ENCODE data around the gene MOB3A.
A peak's percentile ranks its signal among the peaks of the same experiment; 100 is the strongest.

The MOB3A gene

GRCh38 chr19:2047449-2048103 is 48.5 kb downstream of the MOB3A start:
- DNase-seq, result peak in 3 of 56 donors; percentile 35 to 50 (median 47)

DNA sequence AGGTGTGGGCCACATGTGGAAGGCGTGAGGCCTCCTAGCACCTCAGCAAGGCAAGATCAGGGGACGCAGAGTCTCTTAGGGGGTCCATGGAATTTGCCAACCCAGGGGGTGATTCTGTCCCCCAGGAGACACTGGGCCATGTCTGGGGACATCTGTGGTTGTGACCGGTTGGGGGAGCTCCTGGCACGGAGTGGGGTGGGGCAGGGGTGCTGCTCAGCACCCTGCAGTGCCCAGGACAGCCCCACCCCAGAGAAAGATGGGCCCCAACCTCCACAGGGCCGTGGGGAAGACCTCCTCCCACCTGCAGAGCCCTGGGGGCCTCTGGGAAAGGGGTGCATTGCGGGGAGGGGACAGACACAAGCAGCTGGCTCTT is 49.1 kb downstream of the MOB3A start:
- no peak for DNase-seq

DNA sequence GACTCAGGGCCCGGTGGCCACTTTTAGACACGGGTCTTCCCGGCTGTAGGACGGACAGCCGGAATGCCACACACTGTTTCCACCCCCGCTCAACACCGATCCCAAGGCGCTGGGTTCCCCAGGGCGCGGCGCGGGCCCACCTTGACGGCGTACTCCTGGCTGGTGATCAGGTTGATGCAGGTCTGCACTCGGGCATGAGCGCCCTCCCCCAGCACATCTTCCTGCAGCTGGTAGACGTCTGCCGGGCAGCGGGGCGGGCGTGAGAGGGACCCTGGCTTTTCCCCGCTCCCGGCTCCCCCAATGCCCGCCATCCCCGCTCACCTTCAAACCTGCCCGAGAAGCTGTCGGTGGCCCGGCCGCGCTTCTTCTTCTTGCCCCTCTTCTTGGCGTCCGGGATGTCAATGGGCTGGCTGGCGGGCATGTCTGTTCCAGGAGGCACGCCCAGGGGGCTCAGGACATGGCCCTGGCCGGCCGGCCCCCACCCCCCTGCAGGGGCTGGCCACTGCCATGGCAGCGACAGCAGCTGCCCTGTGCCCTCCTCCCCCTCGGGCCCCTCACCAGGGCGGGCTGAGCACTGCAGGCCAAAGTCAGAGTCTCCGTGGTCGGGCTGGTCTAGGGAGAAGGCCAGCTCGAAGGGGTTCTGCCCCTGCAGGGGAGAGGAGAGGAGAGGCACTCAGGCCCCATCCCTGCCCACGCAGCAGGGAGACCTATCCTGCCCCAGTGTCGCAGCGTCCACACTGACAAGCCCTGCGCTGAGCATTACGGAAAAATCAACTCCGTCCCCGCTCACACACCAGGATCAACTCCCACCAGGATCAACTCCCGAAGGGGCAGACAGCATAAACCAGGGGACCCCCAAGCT is 49.8 kb downstream of the MOB3A start:
- DNase-seq, result no peak

DNA sequence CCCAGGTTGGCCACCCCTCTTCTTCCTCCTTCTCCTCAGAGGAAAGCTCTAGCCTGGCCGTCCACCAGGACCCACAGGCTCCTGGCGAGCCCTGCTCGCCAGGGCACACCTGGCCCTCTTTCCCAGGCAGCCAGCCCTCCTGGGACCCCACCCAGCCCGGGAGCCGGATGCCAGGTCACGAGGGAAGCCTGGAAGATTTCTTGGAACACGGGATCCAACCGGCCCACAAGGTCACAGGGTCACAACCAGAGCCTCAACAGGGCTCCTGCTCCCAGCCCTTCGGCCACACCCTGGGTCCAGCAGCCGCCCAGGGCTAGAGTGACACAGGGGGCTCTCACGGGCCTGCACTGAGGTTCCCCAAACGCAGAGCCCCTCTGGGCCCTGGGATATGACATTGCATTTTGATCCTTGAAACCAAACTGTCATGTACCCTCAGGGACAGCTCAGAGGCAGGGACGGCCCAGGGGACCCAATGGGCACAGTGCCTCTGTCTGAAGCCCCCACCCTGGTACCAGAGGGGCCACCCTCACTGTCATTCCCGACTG is 50.6 kb downstream of the MOB3A start:
- no peak for DNase-seq

DNA sequence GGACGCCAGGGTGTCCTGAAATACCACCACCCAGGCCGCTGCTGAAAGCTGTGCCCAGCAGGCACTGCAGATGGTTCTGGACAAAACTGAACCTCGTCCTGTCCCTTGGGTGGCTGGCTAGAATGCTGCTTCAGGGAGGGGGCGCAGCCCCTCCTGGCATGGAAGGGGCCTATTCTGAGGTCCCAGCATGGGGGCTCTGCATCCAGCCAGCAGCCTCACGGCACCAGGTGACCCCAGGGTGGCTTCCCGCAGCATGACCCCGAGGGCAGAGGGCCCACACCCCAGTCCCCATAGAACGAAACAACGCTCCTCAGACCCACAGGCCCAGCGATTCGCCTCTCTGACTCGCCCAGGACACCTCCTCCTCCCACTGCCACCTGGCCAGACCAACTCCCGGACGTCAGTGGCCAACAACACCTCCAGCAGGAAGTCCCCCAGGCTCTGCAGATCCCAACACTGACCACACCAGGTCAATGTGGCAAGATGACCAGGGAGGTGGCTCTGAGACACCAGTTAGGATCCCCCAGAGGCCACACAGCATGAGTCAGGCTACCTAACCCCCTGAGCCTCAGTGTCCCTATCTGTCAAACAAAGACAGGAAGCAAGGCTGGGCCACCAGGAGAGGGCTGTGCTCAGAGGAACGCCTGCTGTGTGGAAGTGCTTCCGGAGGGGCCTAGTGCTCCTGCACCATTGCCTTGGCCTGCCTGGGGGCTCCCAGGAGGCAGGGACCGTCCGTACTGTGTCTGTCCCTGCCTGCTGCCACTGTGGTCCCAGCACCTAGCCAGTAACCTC is 51.2 kb downstream of the MOB3A start:
- DNase-seq, result no peak

DNA sequence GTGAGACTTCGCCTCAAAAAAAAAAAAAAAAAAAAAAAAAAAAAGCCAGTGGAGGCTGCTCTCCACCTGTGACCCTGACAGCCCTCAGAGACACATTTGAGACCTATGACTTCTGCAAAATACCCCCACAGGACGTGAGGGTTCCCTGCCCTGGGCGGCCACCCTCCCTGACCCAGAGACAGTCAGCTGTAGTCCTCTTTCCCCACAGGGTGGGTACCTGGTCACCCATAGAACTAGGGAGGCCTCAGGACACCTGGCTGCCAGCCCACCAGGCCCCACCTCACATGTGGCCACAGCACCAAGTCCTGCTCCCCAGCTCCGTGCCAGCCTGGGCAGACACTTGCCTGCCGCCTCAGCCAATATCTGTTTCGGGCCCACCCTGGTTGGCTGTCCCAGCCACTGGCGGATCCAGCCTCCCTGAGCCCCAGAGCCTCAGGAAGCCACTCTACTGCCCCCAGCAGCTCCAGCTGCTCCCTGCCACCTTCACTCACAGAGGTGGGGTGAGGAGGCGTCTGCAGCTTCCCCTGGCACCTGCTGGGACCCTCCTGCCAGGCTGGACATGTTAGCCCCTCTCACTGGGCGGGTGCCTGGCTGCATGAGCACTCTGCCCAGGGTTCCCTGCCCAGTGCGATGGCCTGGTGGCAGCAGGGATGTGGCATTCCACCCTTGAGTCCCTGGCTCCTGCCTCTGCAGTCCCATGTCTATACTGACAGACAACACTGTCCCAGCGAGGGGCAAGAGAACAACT is 52.0 kb downstream of the MOB3A start:
- DNase-seq, result no peak

DNA sequence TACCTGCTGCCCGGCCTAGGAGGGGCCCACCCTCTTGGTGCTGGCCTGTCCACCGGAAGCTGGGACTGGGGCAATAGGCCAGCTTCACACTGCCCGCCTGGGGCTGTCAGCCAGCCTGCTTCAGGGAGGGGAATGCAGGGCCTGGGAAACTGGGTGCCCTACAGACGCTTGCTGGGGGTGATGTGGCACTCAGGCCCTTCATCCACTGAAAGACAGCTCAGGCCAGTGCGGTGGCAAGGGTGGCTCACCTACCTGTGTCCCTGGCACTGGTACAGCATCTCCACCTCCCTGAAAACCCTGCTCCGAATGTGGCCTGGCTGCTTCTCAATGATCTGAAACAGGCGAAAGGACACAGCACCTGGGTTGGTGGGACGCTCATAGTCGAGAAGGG is 52.9 kb downstream of the MOB3A start:
- peak in 14 of 56 donors; percentile 9 to 41 (median 24) for DNase-seq

DNA sequence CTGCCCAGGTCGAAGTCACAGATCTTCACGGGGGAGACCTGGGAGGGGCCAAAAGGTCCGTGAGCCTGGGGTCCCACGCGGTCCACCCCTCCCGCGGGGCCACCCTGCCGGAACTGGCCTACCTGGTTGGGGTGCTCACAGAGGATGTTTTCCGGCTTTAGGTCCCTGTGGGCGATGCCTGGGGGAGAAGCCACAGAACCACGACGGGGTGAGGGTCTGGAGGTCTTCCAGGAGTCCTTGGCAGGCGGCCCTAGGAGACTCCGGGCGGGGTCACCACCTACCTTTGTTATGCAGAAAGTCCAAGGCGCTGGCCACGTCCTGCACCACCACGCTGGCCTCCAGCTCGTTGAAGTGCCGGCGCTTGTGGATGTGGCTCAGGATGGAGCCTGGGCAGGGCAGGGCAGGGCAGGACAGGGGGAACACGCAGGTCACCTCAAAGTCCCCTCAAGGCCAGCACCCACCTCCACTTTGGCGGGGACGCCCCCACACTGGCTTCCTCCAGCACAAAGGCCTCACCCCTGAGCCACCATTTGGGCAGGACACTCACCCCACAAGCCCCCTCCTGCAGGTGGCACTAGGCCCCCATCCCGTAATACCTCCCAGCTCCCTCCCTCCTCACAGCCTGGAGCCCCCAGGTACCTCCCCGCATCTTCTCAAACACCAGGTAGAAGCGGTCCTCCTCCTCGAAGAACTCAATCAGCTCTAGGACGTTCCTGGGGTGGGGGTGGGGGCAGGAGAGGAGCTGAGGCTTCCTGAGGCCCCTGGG is 53.5 kb downstream of the MOB3A start:
- DNase-seq, result peak in 9 of 56 donors; percentile 43 to 75 (median 55)

GRCh38 chr19:2041683-2042484 is 54.2 kb downstream of the MOB3A start:
- DNase-seq, result peak; percentile 53 to 98 (median 95)

GRCh38 chr19:2041433-2041682 is 54.8 kb downstream of the MOB3A start:
- no peak for DNase-seq

GRCh38 chr19:2040647-2041432 is 55.3 kb downstream of the MOB3A start:
- no peak for DNase-seq

DNA sequence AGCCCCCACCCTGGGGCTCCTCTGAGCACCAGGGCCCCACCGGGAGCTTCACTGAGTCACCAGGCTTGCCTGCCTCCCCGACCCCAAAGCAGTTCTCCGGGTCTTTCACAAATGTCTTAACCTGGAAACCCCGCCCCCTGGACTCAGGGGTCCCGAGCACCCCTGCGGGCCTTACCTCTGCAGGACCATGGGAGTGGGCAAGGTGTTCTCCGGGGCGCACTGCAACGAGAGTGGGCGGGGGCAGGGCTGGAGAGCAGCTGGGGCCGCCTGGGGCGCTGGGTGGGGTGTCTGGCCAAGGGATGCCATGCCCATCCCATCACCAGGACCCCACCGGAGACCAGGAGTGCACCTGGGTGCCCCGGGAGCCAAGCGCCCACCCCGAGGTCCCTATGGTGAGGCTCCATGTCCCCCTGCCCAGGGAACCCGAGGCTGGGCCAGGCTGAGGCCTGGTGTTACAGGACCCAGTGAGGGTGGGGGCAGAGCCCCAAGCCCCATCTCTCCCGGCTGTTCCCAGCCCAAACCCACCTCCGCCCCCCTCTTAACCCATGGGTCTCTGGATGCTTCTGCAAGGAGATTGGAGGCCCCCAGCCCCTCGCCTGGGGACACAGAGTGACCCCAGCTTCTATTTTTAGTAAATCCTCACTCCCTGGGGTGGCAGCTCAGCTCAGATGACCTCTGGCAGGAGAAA is 56.0 kb downstream of the MOB3A start:
- DNase-seq, result no peak

- no peak for DNase-seq
These were observed 56.8 kb downstream of the MOB3A start for GRCh38 chr19:2039089-2039958.

- DNase-seq, result no peak
These were observed 57.6 kb downstream of the MOB3A start for GRCh38 chr19:2038284-2039088.

- DNase-seq, result no peak
These were observed 58.4 kb downstream of the MOB3A start for GRCh38 chr19:2037651-2038255.

GRCh38 chr19:2036424-2036823 is 59.7 kb downstream of the MOB3A start:
- DNase-seq, result no peak

Data from amygdala (tissue), 56 donors.